HepG2 (cell line): ENCODE results near the gene GLE1. TPM values are rescaled to one million over a fixed set of nuclear protein-coding genes. Genes with fewer than 3 reads are reported as not detected.

ENCODE experiments used
- ASH2L ChIP-seq: fragments of 300-600, 200-600 bp; sonication (generic); IDR thresholded peaks from 2 replicates; pipeline ENCODE4 v1.7.0; 2017; ENCODE audit warnings: low read depth, mild to moderate bottlenecking, moderate library complexity, mixed read lengths, low read length; ENCODE audit not compliant: insufficient read length
- ATF3 ChIP-seq: sonication (generic); formaldehyde crosslinking; IDR thresholded peaks from 2 replicates; pipeline ENCODE4 v1.4.0; 2020; ENCODE audit warnings: missing genetic modification reagents
- CEBPG ChIP-seq: IDR thresholded peaks from 2 replicates; pipeline ENCODE4 v1.6.1; 2016
- CTCF ChIP-seq: sonication (generic); formaldehyde crosslinking; IDR thresholded peaks from 2 replicates; pipeline ENCODE4 v1.5.0; 2020; ENCODE audit warnings: mild to moderate bottlenecking, missing genetic modification reagents, moderate library complexity
- ELF1 ChIP-seq: sonication (generic); formaldehyde crosslinking; IDR thresholded peaks from 2 replicates; pipeline ENCODE4 v1.4.0; 2020; ENCODE audit warnings: missing genetic modification reagents
- HINFP ChIP-seq: sonication (generic); formaldehyde crosslinking; IDR thresholded peaks from 2 replicates; pipeline ENCODE4 v1.4.0; 2020; ENCODE audit warnings: low read depth, mild to moderate bottlenecking, missing genetic modification reagents
- HOXA3 ChIP-seq: sonication (generic); formaldehyde crosslinking; IDR thresholded peaks from 2 replicates; pipeline ENCODE4 v1.5.0; 2020; ENCODE audit warnings: missing genetic modification reagents
- KAT2B ChIP-seq: fragments of 150-350 bp; IDR thresholded peaks from 2 replicates; pipeline ENCODE4 v1.6.1; 2014; ENCODE audit warnings: low read depth, low read length, borderline replicate concordance
- MLX ChIP-seq: IDR thresholded peaks from 2 replicates; pipeline ENCODE4 v1.6.1; 2016
- NONO ChIP-seq, 2 experiments: fragments of 450-650 bp in 1 of 2; sonication (generic) in 1 of 2; formaldehyde crosslinking in 1 of 2; IDR thresholded peaks in 1 of 2; conservative IDR thresholded peaks in 1 of 2; 2 replicates each; pipeline versions ENCODE4 v1.6.1 to v1.8.0; 2017 to 2022; ENCODE audit warnings: mild to moderate bottlenecking in 1 of 2, missing genetic modification reagents in 1 of 2, moderate library complexity in 1 of 2
- PRMT3 ChIP-seq: sonication (generic); formaldehyde crosslinking; IDR thresholded peaks from 2 replicates; pipeline ENCODE4 v1.8.1; 2022; ENCODE audit warnings: low read depth, mild to moderate bottlenecking, moderate library complexity, missing genetic modification reagents, borderline replicate concordance
- SMARCC2 ChIP-seq: fragments of 450-650 bp; IDR thresholded peaks from 2 replicates; pipeline ENCODE4 v1.6.1; 2017; ENCODE audit warnings: antibody characterized with exemption, mild to moderate bottlenecking
- SP4 ChIP-seq: sonication (generic); formaldehyde crosslinking; IDR thresholded peaks from 2 replicates; pipeline ENCODE4 v1.8.1; 2023; ENCODE audit warnings: mild to moderate bottlenecking, missing genetic modification reagents
- ZNF547 ChIP-seq: sonication (generic); formaldehyde crosslinking; IDR thresholded peaks from 2 replicates; pipeline ENCODE4 v1.5.1; 2020; ENCODE audit warnings: mild to moderate bottlenecking, missing genetic modification reagents
- ZNF563 ChIP-seq: sonication (generic); formaldehyde crosslinking; IDR thresholded peaks from 2 replicates; pipeline ENCODE4 v1.8.0; 2022; ENCODE audit warnings: mild to moderate bottlenecking, moderate library complexity, missing genetic modification reagents
- ZNF788 ChIP-seq: sonication (generic); formaldehyde crosslinking; IDR thresholded peaks from 2 replicates; pipeline ENCODE4 v1.5.0; 2020; ENCODE audit warnings: mild to moderate bottlenecking, missing genetic modification reagents, borderline replicate concordance
- ZSCAN25 ChIP-seq: sonication (generic); formaldehyde crosslinking; IDR thresholded peaks from 2 replicates; pipeline ENCODE4 v1.8.0; 2022; ENCODE audit warnings: mild to moderate bottlenecking, missing genetic modification reagents
- ZXDC ChIP-seq: sonication (generic); formaldehyde crosslinking; IDR thresholded peaks from 2 replicates; pipeline ENCODE4 v1.5.0; 2020; ENCODE audit warnings: mild to moderate bottlenecking, missing genetic modification reagents
- polyA plus RNA-seq, 8 experiments: library from polyadenylated mRNA; depleted of rRNA in 3 of 8; stranded (reverse) in 7 of 8; unstranded in 1 of 8; fragments of >200 nt; fragmentation: Illumina TruSeq in 4 of 8; extraction: Trizol in 4 of 8; gene quantifications; 2 replicates each; pipeline versions ENCODE4 v1.2.1 to v1.2.3, GENCODE V29; 2011 to 2016; ENCODE audit warnings: low read depth in 4 of 8, missing spikeins in 1 of 8, mixed read lengths in 1 of 8; ENCODE audit not compliant: insufficient read depth in 1 of 8
- total RNA-seq, 5 experiments: library from RNA; depleted of rRNA; stranded (reverse); fragments of >200 nt; fragmentation: Illumina TruSeq; extraction: Trizol; gene quantifications; 2 replicates each; pipeline ENCODE4 v1.2.3, GENCODE V29; 2016; ENCODE audit warnings: low read depth in 1 of 5

Gene GLE1
- total and polyA plus RNA-seq, 2 of the 13 experiments (the other 11 are each of a cell fraction or from before 2014, with no cell fraction given) = 14.7 to 28.8 TPM

- peak; percentile 12; the same call in 1 of the 2 replicates for TF ChIP-seq ZNF788
- TF ChIP-seq ZNF547 (CRISPR knock-in tag) = peak; percentile 58; the same call in 1 of the 2 replicates
- TF ChIP-seq ELF1 (CRISPR knock-in tag) = peak; percentile 74
- TF ChIP-seq SP4 (CRISPR knock-in tag) = no peak
- TF ChIP-seq SMARCC2 = no peak
- no peak; the same call in 1 of the 2 replicates for TF ChIP-seq CEBPG (CRISPR knock-in tag)
- peak; percentile 40; the same call in 1 of the 2 replicates for TF ChIP-seq HOXA3 (CRISPR knock-in tag)
- peak; percentile 23; the same call in 1 of the 2 replicates for TF ChIP-seq CTCF (CRISPR knock-in tag)
- no peak for TF ChIP-seq MLX
- TF ChIP-seq HINFP (CRISPR knock-in tag) = no peak
- TF ChIP-seq ATF3 (CRISPR knock-in tag) = peak; percentile 15; the same call in 1 of the 2 replicates
- TF ChIP-seq ZNF563 (CRISPR knock-in tag) = peak; percentile 69; the same call in 1 of the 2 replicates
- TF ChIP-seq PRMT3 (CRISPR knock-in tag) = peak; percentile 54; the same call in 1 of the 2 replicates
- TF ChIP-seq ZXDC (CRISPR knock-in tag) = peak; percentile 73; the same call in 1 of the 2 replicates
- no peak for TF ChIP-seq KAT2B
- TF ChIP-seq ASH2L = peak; percentile 62
- no peak for TF ChIP-seq NONO (IDR thresholded peaks at IDR 0.05)
- TF ChIP-seq NONO (CRISPR knock-in tag; conservative IDR thresholded peaks at IDR 0.05) = peak; percentile 53
- TF ChIP-seq ZSCAN25 (CRISPR knock-in tag) = peak; percentile 81
These were observed 47.7 kb downstream of the GLE1 start, which contains the start of gene SPTAN1 (continued) for GRCh38 chr9:128552153-128552743.
